Activated CD8-positive, alpha-beta T cell treated with anti-CD3 and anti-CD28 coated beads for 36 hours (primary cell): ENCODE measurements around the gene PCSK1. TPM values are rescaled to one million over a fixed set of nuclear protein-coding genes. Genes with fewer than 3 reads are reported as not detected.

Source experiments
- ATAC-seq: fragments of 200-7000 bp; cut with Tn5 transposase; one replicate; pipeline ENCODE4 v1.10.0; 2021; ENCODE audit warnings: mild to moderate bottlenecking, moderate library complexity
- CTCF ChIA-PET: fragments of 350-600 bp; sonication (Branson Sonifier 250); formaldehyde crosslinking; loops from one replicate; lab custom pipeline; 2021; ENCODE audit warnings: antibody characterized with exemption; lab: Charles Lee
- POLR2A ChIA-PET: fragments of 350-600 bp; sonication (Branson Sonifier 250); formaldehyde crosslinking; loops from one replicate; lab custom pipeline; 2021; ENCODE audit warnings: antibody characterized with exemption; lab: Charles Lee
- DNase-seq: peaks from one replicate; pipeline ENCODE4 v3.0.0-alpha.2; 2020
- H3K27ac Mint-ChIP-seq: one replicate; pipeline ENCODE4 v1.8.0; 2021; ENCODE audit warnings: mild to moderate bottlenecking, mixed read lengths
- H3K27me3 Mint-ChIP-seq: one replicate; pipeline ENCODE4 v1.8.0; 2021; ENCODE audit warnings: mixed read lengths
- H3K36me3 Mint-ChIP-seq: one replicate; pipeline ENCODE4 v1.8.0; 2021; ENCODE audit warnings: low read depth, mixed read lengths
- H3K4me1 Mint-ChIP-seq: one replicate; pipeline ENCODE4 v1.8.0; 2021; ENCODE audit warnings: low read depth, mixed read lengths
- H3K4me3 Mint-ChIP-seq: one replicate; pipeline ENCODE4 v1.8.0; 2021; ENCODE audit warnings: mild to moderate bottlenecking, moderate library complexity, mixed read lengths
- H3K9me3 Mint-ChIP-seq: one replicate; pipeline ENCODE4 v1.8.0; 2021; ENCODE audit warnings: mixed read lengths
- CTCF ChIP-seq: fragments of 200-600 bp; IDR thresholded peaks from one replicate; pipeline ENCODE4 v1.8.0; 2022; ENCODE audit warnings: antibody characterized with exemption, mild to moderate bottlenecking
- intact Hi-C: fragments of 100-400 bp; cut with micrococcal nuclease; formaldehyde crosslinking; loops from one replicate; pipeline ENCODE4 v1.10.0; 2022
- total RNA-seq, 2 experiments: library from RNA; stranded (reverse); gene quantifications; one replicate each; pipeline ENCODE4 v1.2.3, GENCODE V29; 2021

Gene PCSK1
- total RNA-seq, 2 experiments from 2014 or later = not detected

GRCh38 chr5:96343094-96343493 is 90.0 kb downstream of the PCSK1 start:
- peaks cover 14% of the 10 kb centered on the region for H3K4me1 Mint-ChIP-seq

GRCh38 chr5:96342581-96342980 is 90.5 kb downstream of the PCSK1 start:
- Mint-ChIP-seq H3K4me3 (no peak overlapping the region), H3K36me3 (no peaks in the 10 kb centered on the region), H3K4me1 (peaks cover 14% of the 10 kb centered on the region), H3K27me3 (peaks cover 26% of the 10 kb centered on the region), H3K27ac (no peak overlapping the region), H3K9me3 (no peaks in the 10 kb centered on the region)
- no peak for TF ChIP-seq CTCF
- ATAC-seq = no peak
- DNase-seq = no peak
- intact Hi-C loops = no loop called here
- ChIA-PET CTCF (interaction anchor here (0.8 to 8.1 kb wide), 5 partner anchors 74 to 294 kb away, joined by 3 to 108 read pairs (median 3); no protein-coding TSS in a partner anchor), POLR2A (no interaction called here)

More at GRCh38 chr5:96343094-96343493, 90.0 kb downstream of the PCSK1 start:
- DNase-seq (no peak), ATAC-seq (no peak)
- CTCF ChIA-PET = interaction anchor here (1.1 to 8.1 kb wide), 4 partner anchors 74 to 294 kb away, joined by 3 to 108 read pairs (median 4); no protein-coding TSS in a partner anchor
- POLR2A ChIA-PET = no interaction called here
- Mint-ChIP-seq H3K27ac (no peak overlapping the region), H3K4me3 (no peak overlapping the region), H3K9me3 (no peaks in the 10 kb centered on the region), H3K36me3 (no peaks in the 10 kb centered on the region), H3K27me3 (peaks cover 26% of the 10 kb centered on the region)
- TF ChIP-seq CTCF = no peak
- intact Hi-C loops = no loop called here

Other genes with a start within 250 kb of the PCSK1 start
- 100 to 1,000 TPM; 124 to 131 TPM for gene CAST, start 229.1 kb upstream of the PCSK1 start, total RNA-seq